IMR-90 (cell line): ENCODE results near the gene F13A1.

Experiments used
- BHLHE40 ChIP-seq: fragments of 150-350 bp; IDR thresholded peaks from 2 replicates; pipeline ENCODE4 v1.6.1; 2016; ENCODE audit warnings: mild to moderate bottlenecking, low read depth, low read length
- CEBPB ChIP-seq: IDR thresholded peaks from 2 replicates; pipeline ENCODE4 v1.6.1; 2012; ENCODE audit warnings: low read depth, low read length, improper control_type of control experiment
- CHD1 ChIP-seq: IDR thresholded peaks from 2 replicates; pipeline ENCODE4 v1.6.1; 2012; ENCODE audit warnings: low read depth, low read length, improper control_type of control experiment
- FOS ChIP-seq: fragments of 150-350 bp; IDR thresholded peaks from 2 replicates; pipeline ENCODE4 v1.6.1; 2016; ENCODE audit warnings: low read depth, low read length
- TF ChIP-seq, protein P1 (sequence below): conservative IDR thresholded peaks from 2 replicates; pipeline ENCODE4 v1.5.1; 2012; ENCODE audit warnings: mild to moderate bottlenecking, low read depth, low read length, improper control_type of control experiment

- TF ChIP-seq, protein P1, sequence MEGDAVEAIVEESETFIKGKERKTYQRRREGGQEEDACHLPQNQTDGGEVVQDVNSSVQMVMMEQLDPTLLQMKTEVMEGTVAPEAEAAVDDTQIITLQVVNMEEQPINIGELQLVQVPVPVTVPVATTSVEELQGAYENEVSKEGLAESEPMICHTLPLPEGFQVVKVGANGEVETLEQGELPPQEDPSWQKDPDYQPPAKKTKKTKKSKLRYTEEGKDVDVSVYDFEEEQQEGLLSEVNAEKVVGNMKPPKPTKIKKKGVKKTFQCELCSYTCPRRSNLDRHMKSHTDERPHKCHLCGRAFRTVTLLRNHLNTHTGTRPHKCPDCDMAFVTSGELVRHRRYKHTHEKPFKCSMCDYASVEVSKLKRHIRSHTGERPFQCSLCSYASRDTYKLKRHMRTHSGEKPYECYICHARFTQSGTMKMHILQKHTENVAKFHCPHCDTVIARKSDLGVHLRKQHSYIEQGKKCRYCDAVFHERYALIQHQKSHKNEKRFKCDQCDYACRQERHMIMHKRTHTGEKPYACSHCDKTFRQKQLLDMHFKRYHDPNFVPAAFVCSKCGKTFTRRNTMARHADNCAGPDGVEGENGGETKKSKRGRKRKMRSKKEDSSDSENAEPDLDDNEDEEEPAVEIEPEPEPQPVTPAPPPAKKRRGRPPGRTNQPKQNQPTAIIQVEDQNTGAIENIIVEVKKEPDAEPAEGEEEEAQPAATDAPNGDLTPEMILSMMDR, result no peak
- no peak for TF ChIP-seq BHLHE40
- no peak for TF ChIP-seq CHD1
- no peak for TF ChIP-seq CEBPB
- TF ChIP-seq FOS, result no peak
Observed at GRCh38 chr6:6368684-6369052, 48.2 kb upstream of the F13A1 start.
